ENCODE measurements around the gene RAD54L2.
A peak's percentile ranks its signal among the peaks of the same experiment; 100 is the strongest.
"Not testable (repeated sequence)": the region's sequence is repeated elsewhere in the genome, so short reads cannot be mapped to it uniquely, and the experiment has no call there.

Gene RAD54L2

DNA sequence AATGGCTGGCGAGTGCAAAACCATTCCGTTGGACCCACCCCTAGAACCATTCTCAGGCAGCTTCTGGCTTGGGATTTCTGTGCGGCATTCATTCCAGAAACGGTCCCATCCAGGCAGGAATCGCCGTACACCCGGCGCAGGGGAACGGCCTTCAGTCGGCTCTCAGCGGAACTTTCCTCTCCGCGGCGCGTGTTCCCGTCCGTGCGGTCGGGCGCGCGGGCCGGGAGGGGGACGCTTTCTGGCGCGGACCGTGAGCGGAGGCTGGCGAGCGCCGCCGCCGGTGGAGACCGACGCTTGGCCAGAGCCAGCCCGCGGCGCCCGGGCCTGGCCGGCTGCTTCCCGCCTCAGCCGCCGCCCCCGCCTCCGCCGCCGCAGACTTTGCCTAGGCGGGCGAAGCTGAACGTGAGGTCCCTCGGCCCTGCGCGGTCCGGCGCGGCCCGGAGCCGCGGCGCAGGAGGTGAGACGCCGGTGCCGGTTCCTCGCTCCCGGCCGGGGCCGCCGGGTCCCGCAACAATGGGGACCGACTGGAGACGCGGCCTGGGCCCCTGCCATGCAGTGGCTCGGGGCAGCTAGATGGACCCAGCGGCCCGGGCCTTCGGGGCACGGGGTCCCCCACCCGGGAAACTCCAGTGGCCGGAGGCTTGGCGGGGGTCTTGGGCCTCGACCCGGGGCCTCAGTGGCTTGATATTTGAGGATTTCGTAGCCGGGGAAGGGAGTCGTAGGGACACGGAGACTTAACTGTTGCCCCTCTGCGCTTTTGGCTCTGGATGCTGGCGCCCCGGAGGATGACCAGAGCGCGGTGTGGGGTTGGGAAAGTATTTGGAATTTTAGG is at the start of gene RAD54L2:
Gene RAD54L2 (plus strand): TSS at position 261 of the 832 bp plus-strand sequence. CDS start 51,702 bp downstream, outside the sequence.
- DNase-seq: peak; percentile 88

DNA sequence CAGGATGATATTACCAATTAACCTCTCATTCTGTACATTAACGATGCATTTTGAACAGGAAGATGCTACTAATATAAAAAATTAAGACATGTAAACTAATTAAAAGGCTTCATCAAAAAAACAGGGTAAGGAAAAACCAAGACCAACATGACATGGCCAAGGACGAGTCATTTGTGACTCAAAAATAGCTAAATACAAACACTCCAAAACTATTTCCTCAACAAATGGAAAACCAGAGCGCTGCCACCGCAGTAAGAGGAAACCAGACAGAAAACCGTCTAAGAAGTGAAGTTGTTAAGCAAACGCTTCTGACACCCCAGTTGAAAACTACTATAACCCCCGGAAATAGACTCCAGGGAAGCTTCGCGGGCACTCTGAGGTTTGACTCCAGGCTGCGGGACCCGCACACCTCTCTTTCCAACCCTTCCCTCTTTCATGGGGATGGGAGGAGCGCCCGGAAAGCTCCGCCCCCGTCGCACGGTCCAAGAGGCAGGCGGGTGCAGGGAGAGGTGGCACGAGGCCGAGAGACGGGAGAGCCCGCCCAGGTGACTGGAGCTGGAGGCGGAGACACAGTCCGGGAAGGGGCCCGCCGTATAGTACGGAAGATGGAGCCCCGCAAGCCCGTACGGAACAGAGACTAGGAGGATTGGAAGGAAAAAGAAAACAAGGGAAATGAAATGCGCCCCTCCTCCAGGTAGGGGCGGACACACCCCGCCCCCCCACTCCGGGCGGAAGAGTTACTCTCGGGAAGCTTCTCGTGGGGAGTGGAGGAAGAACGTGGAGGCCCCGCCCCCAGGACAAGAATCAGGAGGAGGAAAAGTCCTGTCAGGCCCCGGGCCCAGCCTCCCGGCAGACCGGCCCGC is 39.4 kb upstream of the RAD54L2 start:
- DNase-seq: peak; percentile 96

- peak; percentile 39 for DNase-seq
Measured at GRCh38 chr3:51500632-51501131, 37.8 kb upstream of the RAD54L2 start.

DNA sequence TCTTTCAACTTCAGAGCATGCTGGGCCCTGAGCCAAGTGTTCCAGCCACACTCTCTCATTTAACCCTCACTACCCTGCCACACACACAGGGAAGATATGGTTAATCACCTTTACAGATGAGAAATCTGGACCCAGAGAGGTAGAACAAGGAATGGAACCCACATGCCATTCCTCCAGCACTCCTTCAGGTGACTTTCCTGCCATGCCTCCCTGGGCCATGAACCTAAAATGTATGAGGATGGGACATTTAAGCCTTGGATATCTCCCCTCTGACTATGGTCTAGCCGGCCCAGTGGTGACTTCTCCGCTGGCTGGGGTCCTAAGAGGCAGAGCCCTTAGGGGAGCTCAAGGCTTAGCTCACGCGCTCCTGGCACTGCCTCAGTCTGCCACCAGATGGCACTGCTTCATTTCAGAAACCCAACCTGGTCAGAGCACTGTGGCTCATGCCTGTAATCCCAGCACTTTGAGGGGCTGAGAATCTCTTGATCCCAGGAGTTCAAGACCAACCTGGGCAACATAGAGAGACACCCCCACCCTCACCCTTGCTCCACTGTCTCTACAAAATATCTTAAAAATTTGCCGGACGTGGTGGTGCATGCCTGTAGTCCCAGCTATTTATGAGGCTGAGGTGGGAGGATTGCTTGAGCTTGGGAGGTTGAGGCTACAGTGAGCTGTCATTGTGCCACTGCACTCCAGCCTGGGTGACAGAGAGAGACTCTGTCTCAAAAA is 36.5 kb upstream of the RAD54L2 start:
- DNase-seq: peak; percentile 79

DNA sequence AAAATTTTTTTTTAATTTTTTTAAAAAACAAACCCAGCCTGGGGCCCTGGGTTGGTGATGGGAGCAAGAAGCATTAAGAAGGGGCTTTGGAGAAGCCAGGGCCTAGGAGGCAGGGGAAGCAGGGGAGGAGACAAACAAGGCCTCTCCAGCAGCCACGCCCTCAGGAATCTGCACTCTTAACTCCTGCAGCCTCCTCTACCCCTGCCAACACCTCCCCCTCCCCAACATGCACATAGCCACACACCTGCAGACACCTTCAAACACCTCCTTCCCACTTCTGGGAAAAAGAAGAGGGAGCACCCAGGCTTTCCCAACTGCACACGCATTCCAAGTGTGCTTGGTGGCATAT is 36.0 kb upstream of the RAD54L2 start:
- DNase-seq: no peak

GRCh38 chr3:51503007-51503406 is 35.5 kb upstream of the RAD54L2 start:
- DNase-seq: no peak

- no peak for DNase-seq
Measured at GRCh38 chr3:51508255-51508654, 30.3 kb upstream of the RAD54L2 start.

DNA sequence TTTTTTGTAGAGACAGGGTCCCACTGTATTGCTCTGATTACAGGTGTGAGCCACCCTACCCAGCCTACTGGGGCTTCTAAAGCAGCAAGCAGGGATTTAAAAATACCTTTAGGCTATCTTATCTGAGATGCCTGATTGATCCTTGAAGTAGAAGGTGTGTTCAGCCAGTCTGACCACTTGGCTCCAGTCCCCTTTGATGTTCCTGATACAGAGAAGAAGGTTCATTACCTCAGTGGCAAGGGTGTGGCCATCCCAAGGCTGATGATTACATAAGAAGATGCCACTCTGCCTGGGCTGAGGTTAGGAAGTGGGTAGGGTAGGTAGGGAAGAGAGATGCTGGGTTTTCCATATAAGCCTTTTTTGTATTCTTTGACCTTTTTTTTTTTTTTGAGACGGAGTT is 27.5 kb upstream of the RAD54L2 start:
- DNase-seq: no peak

DNA sequence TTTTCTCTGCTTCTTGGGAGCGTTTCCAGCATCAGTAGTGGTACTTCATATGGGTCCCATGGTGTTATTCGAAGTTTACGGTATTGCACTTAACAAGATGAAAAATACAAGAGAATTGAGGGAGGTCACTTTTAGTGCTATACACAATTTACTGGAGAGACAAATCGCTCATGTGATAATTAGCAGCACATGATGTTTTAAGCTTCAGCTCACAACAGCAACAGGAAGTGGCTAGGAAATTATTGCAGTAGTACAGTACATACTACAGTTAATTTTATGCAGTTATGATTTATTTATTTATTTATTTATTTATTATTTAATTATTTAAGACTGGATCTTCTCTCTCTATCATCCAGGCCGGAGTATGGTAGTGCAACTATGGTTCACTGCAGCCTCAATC is 24.3 kb upstream of the RAD54L2 start:
- no peak for DNase-seq

GRCh38 chr3:51519848-51520247 is 18.7 kb upstream of the RAD54L2 start:
- DNase-seq: no peak

- DNase-seq: not testable (repeated sequence)
Measured at GRCh38 chr3:51520906-51521730, 17.4 kb upstream of the RAD54L2 start.

- no peak for DNase-seq
Measured at GRCh38 chr3:51522273-51522962, 16.1 kb upstream of the RAD54L2 start.

- DNase-seq: not testable (repeated sequence)
Measured at GRCh38 chr3:51524874-51525273, 13.6 kb upstream of the RAD54L2 start.

- no peak for DNase-seq
Measured at GRCh38 chr3:51530485-51530884, 8.0 kb upstream of the RAD54L2 start.

DNA sequence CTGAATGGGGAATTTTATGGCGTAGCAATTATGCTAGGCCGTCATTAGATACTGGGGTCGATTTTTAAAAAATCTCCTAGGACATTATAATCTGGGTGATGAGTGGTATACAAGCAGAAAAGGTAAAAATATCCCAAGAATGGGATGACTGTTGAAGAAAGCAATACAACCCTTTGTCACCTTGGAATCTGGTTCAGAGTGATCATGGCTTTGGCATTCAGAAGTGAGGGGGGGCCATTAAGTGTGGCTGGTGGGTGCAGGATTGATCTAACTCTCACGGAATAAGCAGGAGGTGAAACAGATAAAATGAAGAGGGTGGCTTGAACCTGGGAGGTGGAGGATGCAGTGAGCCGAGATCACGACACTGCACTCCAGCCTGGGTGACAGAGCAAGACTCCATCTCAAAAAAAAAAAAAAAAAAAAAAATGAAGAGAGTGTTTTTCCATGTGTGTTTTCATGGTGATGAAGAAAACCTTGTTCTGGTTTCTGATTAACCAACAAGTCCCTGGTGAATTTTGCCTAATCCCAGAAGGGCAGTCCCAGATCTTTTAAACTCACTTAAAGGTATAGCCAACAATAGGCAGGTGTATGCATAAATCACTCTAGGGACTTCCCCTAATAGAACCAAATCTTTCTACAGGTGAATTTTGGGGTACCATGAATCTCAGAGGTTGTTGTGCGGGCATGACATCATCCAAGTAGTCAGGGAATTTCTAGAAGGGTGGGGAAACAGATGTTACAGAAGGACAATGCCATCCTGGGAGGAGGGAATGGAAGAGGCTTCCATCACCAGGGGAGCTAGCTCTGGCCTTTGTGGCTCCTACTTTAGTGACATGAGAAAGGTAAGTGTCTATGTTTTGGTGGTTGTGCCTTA is 3.1 kb upstream of the RAD54L2 start:
- no peak for DNase-seq

DNA sequence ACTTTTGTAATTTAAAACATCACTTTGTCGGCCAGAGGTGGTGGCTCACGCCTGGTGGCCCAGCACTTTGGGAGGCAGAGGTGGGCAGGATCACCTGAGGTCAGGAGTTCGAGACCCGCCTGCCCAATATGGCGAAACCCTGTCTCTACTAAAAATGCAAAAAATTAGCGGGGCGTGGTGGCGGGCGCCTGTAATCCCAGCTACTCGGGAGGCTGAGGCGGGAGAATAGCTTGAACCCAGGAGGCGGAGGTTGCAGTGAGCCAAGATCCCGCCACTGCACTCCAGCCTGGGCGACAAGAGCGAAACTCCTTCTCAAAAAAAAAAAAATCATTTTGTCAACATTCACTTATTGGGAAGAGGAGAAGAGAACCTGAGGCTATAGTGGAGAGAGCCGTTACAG is 888 bp upstream of the RAD54L2 start:
- not testable (repeated sequence) for DNase-seq

DNA sequence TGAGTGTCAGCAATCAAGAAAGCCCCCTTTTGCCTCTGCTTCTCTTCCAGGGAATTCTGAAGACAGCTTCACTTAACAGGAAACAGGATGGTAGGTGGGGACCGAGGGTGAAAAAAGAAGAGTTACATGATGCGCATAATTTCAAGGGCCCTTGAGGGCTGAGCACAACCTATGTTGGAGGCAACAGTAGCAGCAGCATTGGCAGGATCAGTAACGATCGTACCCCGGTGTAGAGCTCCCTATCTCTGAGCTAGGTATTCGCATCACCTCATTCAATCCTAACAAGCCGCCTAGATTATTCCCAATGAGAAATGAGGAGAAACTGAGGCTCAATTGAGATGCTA is 432 bp upstream of the RAD54L2 start:
- DNase-seq: no peak

DNA sequence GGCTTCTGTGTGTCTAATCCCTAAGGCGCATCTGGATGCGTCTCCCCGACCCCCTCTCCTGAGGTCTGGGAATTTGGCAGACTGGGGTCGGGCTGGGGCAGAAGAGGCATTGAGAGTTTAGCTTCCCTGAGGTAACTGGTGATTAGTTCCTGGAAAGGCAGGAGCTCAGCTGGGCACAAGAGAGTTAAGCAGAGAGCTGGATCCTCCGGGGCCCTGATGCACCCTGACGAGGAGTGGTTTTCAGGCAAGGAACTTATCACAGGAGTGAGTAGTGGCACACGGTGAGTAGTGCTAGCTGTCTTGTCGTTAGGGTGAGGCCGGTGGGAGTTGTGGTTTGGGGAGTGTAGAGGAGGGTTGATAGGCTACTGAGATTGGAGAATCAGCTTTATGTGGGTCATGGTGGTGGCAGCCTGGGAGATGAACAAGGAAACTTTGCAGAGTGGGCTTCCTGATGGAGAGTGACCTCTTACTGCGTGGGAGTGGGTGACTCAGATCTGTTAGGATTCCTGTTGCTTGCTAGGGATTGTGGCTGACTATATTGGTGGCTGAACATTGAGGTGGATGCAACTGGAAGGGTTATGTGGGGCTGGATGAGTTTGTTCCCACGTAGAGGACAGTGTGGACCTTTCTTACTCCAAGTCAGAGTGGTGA is 897 bp downstream of the RAD54L2 start:
- peak; percentile 25 for DNase-seq

- DNase-seq: not testable (repeated sequence)
Measured at GRCh38 chr3:51542596-51542995, 4.1 kb downstream of the RAD54L2 start.
